ENCODE results near the gene RPL5. TPM values are rescaled to one million over a fixed set of nuclear protein-coding genes. Genes with fewer than 3 reads are reported as not detected.

Gene RPL5
- polyA plus RNA-seq, 1 donor = 2,734 TPM

DNA sequence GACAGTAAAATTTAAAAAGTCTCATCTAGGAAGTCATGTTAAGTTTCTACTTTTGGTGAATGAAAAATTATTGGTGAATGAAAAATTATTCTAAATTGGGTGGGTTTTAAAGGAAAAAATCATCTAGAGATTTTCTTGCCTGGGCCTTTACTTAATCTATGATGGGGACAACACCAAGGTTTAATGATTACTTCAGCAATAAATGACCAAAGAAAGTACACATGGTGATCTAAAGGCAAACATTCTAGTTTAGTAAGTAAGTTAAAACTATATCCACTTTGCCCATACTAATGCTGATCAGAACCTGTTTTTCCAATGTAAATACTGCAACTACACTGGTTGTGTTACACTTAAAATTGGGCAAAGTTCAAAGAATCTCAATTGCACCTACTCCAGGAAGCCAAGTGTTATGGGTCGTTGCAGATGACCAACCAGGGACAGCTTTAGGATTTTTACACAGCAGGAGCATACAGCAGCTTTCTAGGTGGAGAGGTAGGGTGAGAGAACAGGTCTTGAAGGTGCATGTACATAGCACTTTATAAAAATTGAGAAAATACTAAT, 14.6 kb upstream of the RPL5 start:
- Histone ChIP-seq H3K36me3 (ENCODE audit: control insufficient read depth, insufficient read depth, low read length) (no peaks in the 10 kb centered on the region), H3K27ac (ENCODE audit: low read length) (peak overlapping the region; percentile 66), H3K4me1 (ENCODE audit: control insufficient read depth, insufficient read depth, low read length) (peaks cover 23% of the 10 kb centered on the region), H3K4me3 (ENCODE audit: low read length) (no peak overlapping the region), H3K27me3 (ENCODE audit: control insufficient read depth, insufficient read depth, low read length) (no peaks in the 10 kb centered on the region), H3K9me3 (ENCODE audit: control insufficient read depth, low read depth, low read length) (no peaks in the 10 kb centered on the region)
- WGBS (ENCODE audit: insufficient coverage, low lambda C conversion rate) = no CpG with 5 or more reads among the region's 1 CpG
- peak; percentile 66 to 84 for DNase-seq

DNA sequence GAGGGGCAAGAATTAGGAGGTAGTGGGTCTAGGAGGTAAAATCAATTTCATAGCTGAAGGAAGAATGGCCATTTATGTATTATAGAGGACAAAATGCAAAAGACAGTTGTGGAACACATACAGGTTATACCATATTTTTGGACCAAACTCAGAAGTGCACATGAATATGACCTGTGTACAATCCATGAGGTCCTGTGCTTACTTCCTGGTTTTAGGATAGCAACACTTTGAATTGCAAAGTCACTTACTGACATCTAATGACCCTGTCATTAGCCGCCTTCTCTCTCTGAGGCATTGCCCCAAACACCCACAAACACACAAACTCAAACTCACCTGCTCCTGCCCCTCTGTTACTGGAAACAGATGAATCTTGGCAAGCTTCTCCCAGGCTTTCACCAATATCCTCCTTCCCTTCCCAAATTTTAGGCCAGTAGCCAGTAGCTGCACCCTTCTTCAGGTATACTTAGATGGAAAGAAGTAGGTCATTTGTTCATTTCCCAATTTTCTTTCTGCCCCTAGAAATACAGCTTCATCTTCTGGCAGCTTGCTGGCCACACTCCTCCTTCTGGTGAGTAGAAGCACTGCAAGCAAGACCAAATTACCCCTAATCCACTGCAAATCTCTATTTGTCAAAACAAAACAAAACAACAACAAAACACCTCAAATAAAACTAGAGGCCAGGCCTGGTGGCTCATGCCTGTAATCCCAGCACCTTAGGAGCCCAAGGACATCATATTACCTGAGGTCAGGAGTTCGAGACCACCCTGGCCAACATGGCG, 13.7 kb upstream of the RPL5 start:
- H3K4me1 ChIP-seq (ENCODE audit: control insufficient read depth, insufficient read depth, low read length) = peaks cover 25% of the 10 kb centered on the region
- no peaks in the 10 kb centered on the region for H3K36me3 ChIP-seq (ENCODE audit: control insufficient read depth, insufficient read depth, low read length)
- peak in 1 of 2 donors; percentile 32 for DNase-seq
- no peaks in the 10 kb centered on the region for H3K9me3 ChIP-seq (ENCODE audit: control insufficient read depth, low read depth, low read length)
- no CpG with 5 or more reads among the region's 3 CpGs for WGBS (ENCODE audit: insufficient coverage, low lambda C conversion rate)
- peak overlapping the region; percentile 66 for H3K27ac ChIP-seq (ENCODE audit: low read length)
- H3K27me3 ChIP-seq (ENCODE audit: control insufficient read depth, insufficient read depth, low read length) = no peaks in the 10 kb centered on the region
- H3K4me3 ChIP-seq (ENCODE audit: low read length) = no peak overlapping the region

DNA sequence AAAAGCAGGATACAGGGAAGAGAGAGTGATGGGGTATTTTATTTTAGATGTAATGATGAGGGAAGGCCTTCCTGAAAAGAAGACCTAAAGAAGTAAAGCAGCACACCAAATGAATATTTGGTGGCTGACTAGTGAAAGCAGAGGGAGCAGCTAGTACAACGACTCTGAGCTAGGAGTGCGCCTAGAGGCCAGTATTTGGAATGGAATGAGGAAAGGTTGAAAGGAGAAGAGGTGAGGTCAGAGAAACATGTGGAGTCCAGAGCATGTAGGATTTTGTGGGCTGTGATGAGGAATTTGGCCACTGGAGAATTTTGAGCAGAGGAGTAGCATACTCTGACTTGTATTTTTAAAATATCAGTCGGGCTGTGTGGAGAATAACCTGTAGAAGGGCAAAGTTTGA, 11.8 kb upstream of the RPL5 start:
- WGBS (ENCODE audit: insufficient coverage, low lambda C conversion rate) = 100% methylated on average over 1 of the region's 3 CpGs
- Histone ChIP-seq H3K4me1 (ENCODE audit: control insufficient read depth, insufficient read depth, low read length) (peaks cover 25% of the 10 kb centered on the region), H3K27me3 (ENCODE audit: control insufficient read depth, insufficient read depth, low read length) (no peaks in the 10 kb centered on the region), H3K9me3 (ENCODE audit: control insufficient read depth, low read depth, low read length) (no peaks in the 10 kb centered on the region), H3K4me3 (ENCODE audit: low read length) (no peak overlapping the region), H3K27ac (ENCODE audit: low read length) (no peak overlapping the region), H3K36me3 (ENCODE audit: control insufficient read depth, insufficient read depth, low read length) (no peaks in the 10 kb centered on the region)
- DNase-seq = no peak

DNA sequence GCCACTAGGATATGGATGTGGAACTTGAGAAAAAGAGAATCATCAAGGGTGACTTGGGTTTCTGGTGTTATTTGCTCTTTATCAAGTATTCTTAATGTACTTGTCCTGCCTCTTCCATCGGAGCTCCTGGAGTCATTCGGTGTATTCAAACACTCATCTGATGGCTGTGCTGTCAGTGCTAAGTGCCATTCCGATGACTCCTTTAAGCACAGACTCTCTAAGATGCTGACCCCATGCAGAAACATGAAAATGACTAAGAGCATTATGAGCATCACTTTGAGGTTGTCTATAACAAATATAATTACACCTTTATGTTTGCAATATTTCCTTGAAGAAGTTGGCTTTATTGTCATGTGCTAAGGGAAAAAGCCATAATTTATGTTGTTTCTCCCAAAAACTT, 11.3 kb upstream of the RPL5 start:
- WGBS (ENCODE audit: insufficient coverage, low lambda C conversion rate) = no CpG with 5 or more reads among the region's 3 CpGs
- H3K9me3 ChIP-seq (ENCODE audit: control insufficient read depth, low read depth, low read length) = no peaks in the 10 kb centered on the region
- peaks cover 24% of the 10 kb centered on the region for H3K4me1 ChIP-seq (ENCODE audit: control insufficient read depth, insufficient read depth, low read length)
- H3K36me3 ChIP-seq (ENCODE audit: control insufficient read depth, insufficient read depth, low read length) = no peaks in the 10 kb centered on the region
- no peak overlapping the region for H3K27ac ChIP-seq (ENCODE audit: low read length)
- no peaks in the 10 kb centered on the region for H3K27me3 ChIP-seq (ENCODE audit: control insufficient read depth, insufficient read depth, low read length)
- H3K4me3 ChIP-seq (ENCODE audit: low read length) = no peak overlapping the region
- DNase-seq = no peak

DNA sequence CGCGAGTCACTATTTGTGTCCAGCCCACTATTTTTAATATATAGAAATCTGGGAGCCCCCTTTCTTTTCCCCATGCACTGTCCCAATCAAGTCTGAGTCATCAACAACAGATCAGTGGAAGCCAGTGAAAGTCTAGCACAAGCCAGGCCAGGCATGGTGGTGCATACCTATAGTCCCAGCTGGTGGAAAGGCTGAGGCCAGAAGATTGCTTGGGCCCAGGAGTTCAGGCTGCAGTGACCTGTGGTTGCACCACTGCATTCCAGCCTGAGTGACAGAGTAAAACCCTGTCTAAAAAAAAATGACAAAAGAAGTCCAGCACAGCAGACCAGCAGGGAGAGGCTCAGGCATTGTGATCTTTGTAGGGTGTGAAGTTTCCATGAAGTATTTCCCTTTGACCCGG, 9.0 kb upstream of the RPL5 start:
- Histone ChIP-seq H3K27ac (ENCODE audit: low read length) (no peak overlapping the region), H3K36me3 (ENCODE audit: control insufficient read depth, insufficient read depth, low read length) (no peaks in the 10 kb centered on the region), H3K9me3 (ENCODE audit: control insufficient read depth, low read depth, low read length) (no peaks in the 10 kb centered on the region), H3K4me1 (ENCODE audit: control insufficient read depth, insufficient read depth, low read length) (peaks cover 7% of the 10 kb centered on the region), H3K27me3 (ENCODE audit: control insufficient read depth, insufficient read depth, low read length) (no peaks in the 10 kb centered on the region), H3K4me3 (ENCODE audit: low read length) (no peak overlapping the region)
- WGBS (ENCODE audit: insufficient coverage, low lambda C conversion rate) = no CpG with 5 or more reads among the region's 3 CpGs
- peak; percentile 9 to 20 for DNase-seq

DNA sequence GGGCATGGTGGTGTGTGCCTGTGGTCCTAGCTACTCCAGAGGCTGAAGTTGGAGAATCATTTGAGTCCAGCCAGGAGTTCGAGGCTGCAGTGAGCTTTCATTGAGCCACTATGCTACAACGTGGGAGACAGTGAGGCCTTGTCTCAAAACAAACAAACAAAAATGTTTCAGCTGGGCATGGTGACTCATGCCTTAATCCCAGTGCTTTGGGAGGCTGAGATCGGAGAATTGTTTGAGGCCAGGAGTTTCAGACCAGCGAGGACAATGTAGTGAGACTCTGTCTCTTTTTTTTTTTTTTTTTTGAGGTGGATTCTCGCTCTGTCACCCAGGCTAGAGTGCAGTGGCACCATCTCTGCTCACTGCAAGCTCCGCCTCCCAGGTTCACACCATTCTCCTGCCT, 5.0 kb upstream of the RPL5 start:
- no peak overlapping the region for H3K4me3 ChIP-seq (ENCODE audit: low read length)
- DNase-seq = no peak
- H3K36me3 ChIP-seq (ENCODE audit: control insufficient read depth, insufficient read depth, low read length) = no peaks in the 10 kb centered on the region
- H3K4me1 ChIP-seq (ENCODE audit: control insufficient read depth, insufficient read depth, low read length) = peaks cover 3% of the 10 kb centered on the region
- no CpG with 5 or more reads among the region's 6 CpGs for WGBS (ENCODE audit: insufficient coverage, low lambda C conversion rate)
- H3K27ac ChIP-seq (ENCODE audit: low read length) = no peak overlapping the region
- no peaks in the 10 kb centered on the region for H3K9me3 ChIP-seq (ENCODE audit: control insufficient read depth, low read depth, low read length)
- no peaks in the 10 kb centered on the region for H3K27me3 ChIP-seq (ENCODE audit: control insufficient read depth, insufficient read depth, low read length)

DNA sequence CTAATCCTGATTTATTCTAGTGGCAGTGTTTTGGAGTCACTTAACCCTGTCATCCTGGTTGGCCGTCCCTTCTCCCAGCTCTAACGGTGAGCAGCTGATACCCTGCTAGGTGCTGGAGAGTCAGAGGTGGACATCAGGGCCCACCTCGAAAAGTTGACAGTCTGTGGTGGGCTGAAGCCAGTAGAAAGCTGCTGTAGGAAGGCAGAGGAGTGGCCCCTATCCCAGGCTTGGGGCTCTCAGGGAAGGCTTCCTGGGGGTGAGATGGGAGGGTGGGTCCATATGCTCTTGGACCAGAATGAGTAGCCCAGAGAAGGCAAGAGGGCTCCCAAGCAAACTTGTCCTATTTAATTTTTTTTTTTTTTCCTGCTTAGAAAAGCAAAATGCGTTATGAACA, 475 bp upstream of the RPL5 start:
- WGBS (ENCODE audit: insufficient coverage, low lambda C conversion rate) = no CpG with 5 or more reads among the region's 4 CpGs
- Histone ChIP-seq H3K27me3 (ENCODE audit: control insufficient read depth, insufficient read depth, low read length) (no peaks in the 10 kb centered on the region), H3K27ac (ENCODE audit: low read length) (no peak overlapping the region), H3K4me1 (ENCODE audit: control insufficient read depth, insufficient read depth, low read length) (no peaks in the 10 kb centered on the region), H3K36me3 (ENCODE audit: control insufficient read depth, insufficient read depth, low read length) (peaks cover 26% of the 10 kb centered on the region), H3K9me3 (ENCODE audit: control insufficient read depth, low read depth, low read length) (no peaks in the 10 kb centered on the region), H3K4me3 (ENCODE audit: low read length) (no peak overlapping the region)
- DNase-seq = peak in 1 of 2 donors; percentile 17

DNA sequence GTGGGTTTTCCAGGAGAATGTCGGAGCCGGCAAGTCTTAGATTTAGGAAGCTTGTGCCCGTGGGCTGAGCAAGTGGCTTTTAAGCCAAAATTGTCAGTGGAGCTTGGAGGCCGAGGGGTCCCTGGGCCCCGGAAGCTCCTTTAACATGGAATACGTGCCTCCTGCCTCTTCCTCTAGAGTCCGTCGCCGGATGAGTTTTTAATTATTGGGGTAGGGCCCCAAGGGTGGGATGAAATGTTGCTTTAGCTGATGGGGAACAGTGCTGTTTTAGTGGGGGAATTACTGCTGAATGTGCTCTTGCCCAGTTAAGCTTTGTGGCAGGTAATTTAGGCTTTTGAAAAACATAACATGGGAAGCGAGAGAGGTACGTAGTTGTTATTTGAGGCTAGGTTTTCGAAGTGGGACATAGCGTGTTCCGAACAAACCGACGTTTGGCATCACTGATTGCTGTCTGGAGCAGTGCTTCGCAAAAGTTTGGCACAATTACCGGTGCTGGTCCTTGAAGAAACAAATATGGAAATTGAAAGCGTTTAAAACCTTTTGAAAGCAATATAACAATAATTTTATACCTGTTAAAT, 786 bp downstream of the RPL5 start:
- Histone ChIP-seq H3K27me3 (ENCODE audit: control insufficient read depth, insufficient read depth, low read length) (no peaks in the 10 kb centered on the region), H3K4me3 (ENCODE audit: low read length) (peak overlapping the region; percentile 93), H3K9me3 (ENCODE audit: control insufficient read depth, low read depth, low read length) (no peaks in the 10 kb centered on the region), H3K27ac (ENCODE audit: low read length) (peak overlapping the region; percentile 78), H3K36me3 (ENCODE audit: control insufficient read depth, insufficient read depth, low read length) (peaks cover 36% of the 10 kb centered on the region), H3K4me1 (ENCODE audit: control insufficient read depth, insufficient read depth, low read length) (no peaks in the 10 kb centered on the region)
- 0% methylated on average over 1 of the region's 19 CpGs for WGBS (ENCODE audit: insufficient coverage, low lambda C conversion rate)
- no peak for DNase-seq

DNA sequence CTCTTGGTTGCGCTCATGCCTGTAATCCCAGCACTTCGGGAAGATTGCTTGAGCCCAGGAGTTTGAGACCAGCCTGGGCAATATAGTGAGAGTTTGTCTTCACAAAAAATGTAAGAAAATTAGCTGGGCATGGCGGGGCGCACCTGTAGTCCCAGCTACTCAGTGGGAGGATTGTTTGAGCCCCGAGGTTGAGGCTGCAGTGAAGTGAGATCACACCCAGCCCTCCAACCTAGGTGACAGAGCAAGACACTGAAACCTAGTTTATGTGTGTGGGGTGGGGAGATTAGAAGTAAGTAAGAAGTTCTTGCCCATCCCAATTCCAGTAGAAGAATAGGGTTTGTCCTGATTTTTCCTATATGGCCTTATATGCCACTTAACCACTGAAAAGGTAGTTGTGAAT, 2.0 kb downstream of the RPL5 start:
- Histone ChIP-seq H3K4me3 (ENCODE audit: low read length) (peak overlapping the region; percentile 93), H3K4me1 (ENCODE audit: control insufficient read depth, insufficient read depth, low read length) (no peaks in the 10 kb centered on the region), H3K9me3 (ENCODE audit: control insufficient read depth, low read depth, low read length) (no peaks in the 10 kb centered on the region), H3K27me3 (ENCODE audit: control insufficient read depth, insufficient read depth, low read length) (no peaks in the 10 kb centered on the region), H3K36me3 (ENCODE audit: control insufficient read depth, insufficient read depth, low read length) (peaks cover 44% of the 10 kb centered on the region), H3K27ac (ENCODE audit: low read length) (no peak overlapping the region)
- DNase-seq = no peak
- no CpG with 5 or more reads among the region's 5 CpGs for WGBS (ENCODE audit: insufficient coverage, low lambda C conversion rate)

DNA sequence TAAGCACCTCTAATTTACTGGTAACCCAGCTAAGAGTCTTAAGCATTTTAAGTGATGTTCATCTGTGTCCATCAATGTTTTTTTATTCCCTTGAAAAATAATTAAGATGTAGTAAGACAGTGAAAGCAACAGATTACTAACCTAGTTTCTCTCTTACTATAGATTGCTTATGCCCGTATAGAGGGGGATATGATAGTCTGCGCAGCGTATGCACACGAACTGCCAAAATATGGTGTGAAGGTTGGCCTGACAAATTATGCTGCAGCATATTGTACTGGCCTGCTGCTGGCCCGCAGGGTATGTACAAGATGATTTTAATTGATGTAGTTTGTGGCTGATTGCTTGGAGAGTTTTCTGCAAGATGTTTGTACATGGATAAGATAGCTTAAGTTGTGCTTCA, 2.8 kb downstream of the RPL5 start:
- Histone ChIP-seq H3K36me3 (ENCODE audit: control insufficient read depth, insufficient read depth, low read length) (peaks cover 50% of the 10 kb centered on the region), H3K4me1 (ENCODE audit: control insufficient read depth, insufficient read depth, low read length) (no peaks in the 10 kb centered on the region), H3K4me3 (ENCODE audit: low read length) (no peak overlapping the region), H3K27me3 (ENCODE audit: control insufficient read depth, insufficient read depth, low read length) (no peaks in the 10 kb centered on the region), H3K27ac (ENCODE audit: low read length) (no peak overlapping the region), H3K9me3 (ENCODE audit: control insufficient read depth, low read depth, low read length) (no peaks in the 10 kb centered on the region)
- no peak for DNase-seq
- no CpG with 5 or more reads among the region's 5 CpGs for WGBS (ENCODE audit: insufficient coverage, low lambda C conversion rate)
